ENCODE measurements around the gene AGPAT3.
A peak's percentile ranks its signal among the peaks of the same experiment; 100 is the strongest.

The AGPAT3 gene

GRCh38 chr21:43909741-43910400, 44.8 kb downstream of the AGPAT3 start:
- DNase-seq = no peak

GRCh38 chr21:43910460-43910859, 45.4 kb downstream of the AGPAT3 start:
- DNase-seq = no peak

- DNase-seq = no peak
Observed at GRCh38 chr21:43911015-43911934, 46.3 kb downstream of the AGPAT3 start.

GRCh38 chr21:43911935-43912487, 47.0 kb downstream of the AGPAT3 start:
- no peak for DNase-seq

GRCh38 chr21:43912500-43912899, 47.5 kb downstream of the AGPAT3 start:
- DNase-seq = no peak

- DNase-seq = no peak
Observed at GRCh38 chr21:43912910-43913309, 47.9 kb downstream of the AGPAT3 start.

GRCh38 chr21:43913928-43914327, 48.9 kb downstream of the AGPAT3 start:
- DNase-seq = no peak

GRCh38 chr21:43916076-43916475, 51.1 kb downstream of the AGPAT3 start:
- DNase-seq = no peak

GRCh38 chr21:43916691-43917514, 51.9 kb downstream of the AGPAT3 start:
- DNase-seq = peak; percentile 59

- DNase-seq = peak; percentile 16
Observed at GRCh38 chr21:43917515-43918384, 52.7 kb downstream of the AGPAT3 start.

GRCh38 chr21:43918385-43918947, 53.4 kb downstream of the AGPAT3 start:
- DNase-seq = no peak

GRCh38 chr21:43919283-43919682, 54.3 kb downstream of the AGPAT3 start:
- no peak for DNase-seq

GRCh38 chr21:43919871-43920801, 55.1 kb downstream of the AGPAT3 start:
- DNase-seq = no peak

GRCh38 chr21:43921571-43921978, 56.6 kb downstream of the AGPAT3 start:
- peak; percentile 21 for DNase-seq

- DNase-seq = peak; percentile 66
Observed at GRCh38 chr21:43921979-43922945, 57.2 kb downstream of the AGPAT3 start.

- no peak for DNase-seq
Observed at GRCh38 chr21:43922949-43923348, 57.9 kb downstream of the AGPAT3 start.

- no peak for DNase-seq
Observed at GRCh38 chr21:43923391-43923790, 58.4 kb downstream of the AGPAT3 start.

GRCh38 chr21:43924421-43925095, 59.5 kb downstream of the AGPAT3 start:
- no peak for DNase-seq

- DNase-seq = no peak
Observed at GRCh38 chr21:43925096-43925481, 60.1 kb downstream of the AGPAT3 start.

All from stimulated activated CD4-positive, alpha-beta T cell treated with anti-CD3 and anti-CD28 coated beads, Interleukin-4, amount 100 ng/mL, for 1 hour (primary cell).